ENCODE data around the gene PECR. TPM values are rescaled to one million over a fixed set of nuclear protein-coding genes. Genes with fewer than 3 reads are reported as not detected.
"Not testable (repeated sequence)": the region's sequence is repeated elsewhere in the genome, so short reads cannot be mapped to it uniquely, and the experiment has no call there.

PECR gene
- total RNA-seq, 1 donor from 2014 or later, result 6.1 TPM

DNA sequence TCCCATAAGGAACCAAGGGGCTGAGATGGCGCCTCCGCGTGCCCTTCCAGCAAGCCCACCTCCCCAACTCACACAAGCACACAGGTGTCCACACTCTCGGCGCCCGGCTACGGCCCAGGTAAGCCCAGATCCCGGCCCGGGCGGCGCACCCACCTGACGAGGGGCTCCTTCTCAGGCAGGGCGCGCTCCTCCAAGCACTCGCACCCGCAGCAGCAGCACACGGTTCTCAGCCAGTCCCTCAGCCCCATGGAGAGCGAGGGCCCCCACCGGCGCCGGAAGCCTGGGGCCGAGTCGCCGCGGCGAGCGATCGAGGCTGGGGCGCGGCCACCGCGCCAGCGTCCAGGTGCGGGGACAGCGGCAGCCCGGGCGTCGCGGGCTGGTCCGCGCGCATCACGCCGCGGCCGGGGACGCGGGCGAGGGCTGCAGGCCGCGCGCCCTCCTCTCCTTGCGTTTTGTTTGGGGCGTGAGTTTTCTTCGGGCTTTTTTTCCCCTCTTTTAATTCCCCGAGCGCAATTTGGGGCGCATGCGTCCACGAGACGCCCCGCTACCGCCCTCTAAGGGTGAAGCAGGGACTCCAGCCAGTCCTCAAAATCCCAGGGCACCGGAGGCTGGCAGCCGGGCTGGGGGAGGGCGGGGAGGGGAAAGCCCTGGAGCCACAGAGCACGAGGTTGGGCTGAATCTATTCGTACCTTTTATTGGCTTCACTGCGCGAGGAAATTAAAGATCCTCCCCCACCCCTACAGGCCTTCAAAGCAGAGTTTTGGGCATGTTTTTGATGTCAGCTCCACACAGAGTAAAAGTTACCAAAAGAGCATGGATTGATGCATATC is 68.3 kb downstream of the PECR start, which contains the start of gene MREG:
MREG (minus strand) TSS at position 472 of the 830 bp plus-strand sequence; CDS start at position 248, 224 bp downstream.
- peak; percentile 86 for ATAC-seq
- intact Hi-C loops (cut with micrococcal nuclease), result no loop called here
- peak; percentile 77 for DNase-seq

DNA sequence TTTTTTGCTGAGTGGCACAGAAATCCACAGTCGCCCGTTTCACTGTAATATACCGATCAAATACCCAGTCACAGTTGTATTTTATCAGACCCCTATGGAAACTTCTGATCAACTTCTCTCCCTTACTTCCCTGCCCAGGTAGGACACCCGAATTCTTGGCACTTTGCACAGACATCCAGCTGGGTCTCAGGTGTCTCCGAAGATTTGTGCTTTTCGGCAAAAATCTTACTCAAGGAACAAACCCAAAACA is 68.9 kb downstream of the PECR start:
- ATAC-seq, result no peak

GRCh38 chr2:216012133-216012829 is 69.3 kb downstream of the PECR start:
- no peak for ATAC-seq
- intact Hi-C loops (cut with micrococcal nuclease), result no loop called here
- DNase-seq, result no peak

More for the DNA sequence above, 68.9 kb downstream of the PECR start:
- no peak for DNase-seq
- intact Hi-C loops (cut with micrococcal nuclease), result no loop called here

DNA sequence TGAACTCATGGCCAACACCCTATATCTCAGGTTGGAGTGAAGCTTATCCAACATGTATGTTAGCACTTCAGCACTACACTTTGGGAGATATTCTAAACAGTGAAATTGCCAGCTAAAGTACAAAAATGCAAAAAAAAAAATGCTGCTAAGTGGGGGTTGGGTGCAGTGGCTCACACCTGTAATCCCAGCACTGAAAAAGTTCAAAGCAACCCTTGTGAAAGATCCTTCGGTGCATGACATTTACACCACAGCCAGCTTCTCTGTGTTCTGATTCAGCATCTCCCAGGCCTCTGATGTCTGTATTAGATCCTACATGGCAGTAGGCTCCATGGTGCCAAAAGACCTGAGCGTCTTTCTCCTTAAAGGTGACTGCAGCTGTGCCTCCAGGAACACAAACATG is 72.4 kb downstream of the PECR start:
- intact Hi-C loops (cut with micrococcal nuclease); DNase-seq; ATAC-seq: not testable (repeated sequence)

DNA sequence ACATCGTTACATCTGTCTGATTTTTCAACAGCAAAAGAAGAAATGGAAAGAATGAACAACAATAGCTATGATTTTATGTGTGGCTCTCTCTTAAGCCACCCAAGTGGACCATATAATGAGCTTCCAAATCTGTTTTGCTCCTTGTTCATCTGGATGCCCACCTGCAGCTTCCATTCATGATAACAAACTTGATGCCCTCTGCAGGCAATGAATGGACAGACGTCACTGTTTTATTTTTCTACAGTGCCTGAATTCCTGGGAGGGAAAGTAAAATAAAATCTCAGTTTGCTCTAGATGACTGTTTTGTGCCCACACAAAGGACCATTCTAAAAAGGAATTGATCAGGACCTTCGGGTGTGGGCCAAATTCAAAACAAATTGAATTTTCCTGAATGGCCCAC is 73.2 kb downstream of the PECR start:
- ATAC-seq, result no peak
- DNase-seq, result no peak
- intact Hi-C loops (cut with micrococcal nuclease), result no loop called here

- DNase-seq, result peak; percentile 40
- intact Hi-C loops (cut with micrococcal nuclease), result no loop called here
- no peak for ATAC-seq
These were observed 75.4 kb downstream of the PECR start for GRCh38 chr2:216006164-216006663.

GRCh38 chr2:216004697-216005283 is 76.8 kb downstream of the PECR start:
- DNase-seq, result no peak
- intact Hi-C loops (cut with micrococcal nuclease), result no loop called here
- no peak for ATAC-seq

- ATAC-seq (no peak), DNase-seq (no peak)
- intact Hi-C loops (cut with micrococcal nuclease), result no loop called here
These were observed 77.5 kb downstream of the PECR start for GRCh38 chr2:216003876-216004696.

- DNase-seq (no peak), ATAC-seq (no peak)
- intact Hi-C loops (cut with micrococcal nuclease), result no loop called here
These were observed 78.9 kb downstream of the PECR start for GRCh38 chr2:216002693-216003092.

DNA sequence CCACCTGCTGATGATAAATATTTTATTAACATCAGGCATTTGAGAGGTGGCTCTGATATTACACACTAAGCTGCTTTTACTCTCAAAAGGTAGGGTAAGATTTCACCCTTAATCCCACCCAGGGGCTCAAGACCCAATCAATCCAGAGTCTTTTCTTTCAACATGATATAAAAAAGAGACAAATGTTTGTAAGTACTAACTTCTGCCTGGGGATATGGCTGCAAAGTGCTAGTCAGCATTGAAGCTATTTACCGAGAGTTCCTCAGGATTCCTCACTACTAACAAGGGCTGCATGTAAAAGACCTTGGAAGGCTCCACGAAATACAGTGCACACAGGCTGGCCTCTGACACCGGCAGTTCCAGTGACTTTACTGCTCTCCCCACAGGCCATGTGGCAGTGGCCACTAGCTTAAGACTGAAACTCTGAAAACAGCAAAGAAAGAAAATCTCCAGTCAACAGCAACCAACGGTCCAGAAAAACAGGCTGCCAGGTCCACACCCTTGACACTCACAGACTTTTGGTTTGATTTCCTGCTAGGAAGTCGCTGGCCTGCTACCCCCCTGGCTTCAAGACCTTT is 79.4 kb downstream of the PECR start:
- intact Hi-C loops (cut with micrococcal nuclease), result no loop called here
- ATAC-seq (no peak), DNase-seq (no peak)

DNA sequence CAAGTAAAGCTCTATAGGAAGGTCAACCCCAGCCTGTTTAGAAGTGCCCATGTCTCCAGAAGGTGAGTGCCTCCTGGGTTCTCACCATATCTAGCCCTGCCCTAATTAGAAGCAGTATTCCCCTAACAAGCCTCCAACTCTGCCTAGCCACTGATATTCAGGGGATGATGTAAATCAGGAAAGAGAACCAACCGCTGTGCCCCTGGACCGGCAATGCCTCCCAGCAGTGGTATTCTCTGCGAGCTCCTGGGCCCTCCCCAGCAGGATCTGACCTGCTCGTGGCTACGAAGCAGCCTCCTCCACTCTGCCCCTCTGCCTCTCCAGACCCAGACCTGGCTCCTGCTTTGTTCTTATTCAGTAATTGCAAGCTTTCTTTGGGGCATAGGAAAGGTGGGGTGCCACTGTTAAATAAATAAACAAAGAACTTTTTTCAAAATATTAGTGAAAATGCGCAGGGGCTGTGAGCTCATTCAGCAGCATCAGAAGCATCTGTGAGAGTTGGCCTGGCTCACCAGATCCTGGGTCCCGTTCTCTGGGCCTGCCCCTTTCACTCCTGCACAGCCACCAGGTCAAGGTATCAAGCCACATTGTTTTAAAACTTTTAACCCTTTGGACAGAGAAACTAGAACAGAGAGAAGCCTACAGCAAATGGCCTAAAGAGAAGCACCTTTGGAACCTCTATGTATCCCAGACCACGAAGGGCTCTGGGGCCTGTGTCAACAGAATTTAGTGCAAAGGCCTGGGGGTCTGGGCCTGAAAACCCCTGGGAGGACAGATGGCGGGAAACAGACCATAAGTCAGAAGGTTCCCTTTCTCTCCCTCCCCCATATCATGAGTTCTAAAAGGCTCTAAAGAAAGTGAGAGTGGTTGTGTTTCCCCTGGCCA is 80.2 kb downstream of the PECR start:
- intact Hi-C loops (cut with micrococcal nuclease), result no loop called here
- no peak for DNase-seq
- ATAC-seq, result no peak

DNA sequence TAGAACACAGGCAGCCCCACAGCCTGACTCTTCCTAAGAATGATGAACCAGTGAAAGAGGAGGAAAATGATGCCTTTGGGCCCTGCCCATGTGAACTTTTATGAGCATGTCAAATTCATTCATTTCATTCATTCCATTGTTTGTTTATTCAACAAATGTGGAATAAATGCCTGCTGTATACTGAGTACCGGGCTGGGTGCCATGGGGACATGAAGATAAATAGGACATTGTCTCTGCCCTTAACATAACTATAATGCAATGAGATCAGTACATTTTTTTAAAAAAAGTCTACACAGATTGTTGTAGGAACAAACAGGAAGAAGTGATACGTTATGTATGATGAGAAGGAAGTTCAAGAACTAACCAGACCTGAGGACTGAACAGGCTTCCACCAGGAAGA is 83.0 kb downstream of the PECR start:
- intact Hi-C loops (cut with micrococcal nuclease), result no loop called here
- no peak for ATAC-seq
- no peak for DNase-seq

DNA sequence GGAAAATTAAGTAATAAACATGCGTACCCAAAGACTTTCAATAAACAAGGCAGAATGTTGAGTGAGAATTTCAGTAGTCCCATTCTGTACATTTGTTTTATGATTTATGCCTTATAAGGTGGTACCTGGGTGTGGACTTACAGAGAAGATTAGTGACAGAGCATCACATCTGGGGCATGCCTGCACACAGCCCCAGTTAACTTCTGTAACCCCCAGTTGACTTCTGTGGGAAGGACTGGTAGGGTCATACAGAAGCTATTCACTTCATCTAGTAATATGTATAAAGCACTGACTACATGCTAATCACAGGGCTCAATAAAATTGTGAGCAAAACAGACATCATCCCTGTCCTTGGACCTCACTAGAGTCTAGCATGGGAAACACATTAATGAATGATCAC is 84.4 kb downstream of the PECR start:
- no peak for ATAC-seq
- no peak for DNase-seq
- intact Hi-C loops (cut with micrococcal nuclease), result no loop called here

- ATAC-seq (no peak), DNase-seq (no peak)
- intact Hi-C loops (cut with micrococcal nuclease), result no loop called here
These were observed 86.7 kb downstream of the PECR start for GRCh38 chr2:215994911-215995310.

DNA sequence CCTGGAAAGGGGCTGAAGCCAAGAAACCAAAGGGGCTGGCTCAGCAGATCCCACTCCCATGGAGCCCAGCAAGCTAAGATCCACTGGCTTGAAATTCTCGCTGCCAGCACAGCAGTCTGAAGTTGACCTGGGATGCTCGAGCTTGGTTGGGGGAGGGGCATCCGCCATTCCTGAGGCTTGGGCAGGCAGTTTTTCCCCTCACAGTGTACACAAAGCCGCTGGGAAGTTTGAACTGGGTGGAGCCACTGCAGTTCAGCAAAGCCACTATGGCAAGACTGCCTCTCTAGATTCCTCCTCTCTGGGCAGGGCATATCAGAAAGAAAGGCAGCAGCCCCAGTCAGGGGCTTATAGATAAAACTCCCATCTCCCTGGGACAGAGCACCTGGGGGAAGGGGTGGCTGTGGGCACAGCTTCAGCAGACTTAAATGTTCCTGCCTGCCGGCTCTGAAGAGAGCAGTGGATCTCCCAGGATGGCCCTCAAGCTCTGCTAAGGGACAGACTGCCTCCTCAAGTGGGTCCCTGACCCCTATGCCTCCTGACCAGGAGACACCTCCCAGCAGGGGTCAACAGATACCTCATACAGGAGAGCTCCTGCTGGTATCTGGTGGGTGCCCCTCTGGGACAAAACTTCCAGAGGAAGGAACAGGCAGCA is 92.9 kb downstream of the PECR start:
- ATAC-seq; DNase-seq; intact Hi-C loops (cut with micrococcal nuclease): not testable (repeated sequence)
